Right forelimb (tissue), 1 donor: Measurements from ENCODE around the gene SLC6A11.
A peak's percentile ranks its signal among the peaks of the same experiment; 100 is the strongest.

ENCODE experiments used
- DNase-seq: peaks from one replicate; pipeline ENCODE4 v3.0.0-alpha.2; 2018

The SLC6A11 gene

GRCh38 chr3:10957976-10958749, 142.1 kb downstream of the SLC6A11 start:
- peak; percentile 61 for DNase-seq

DNA sequence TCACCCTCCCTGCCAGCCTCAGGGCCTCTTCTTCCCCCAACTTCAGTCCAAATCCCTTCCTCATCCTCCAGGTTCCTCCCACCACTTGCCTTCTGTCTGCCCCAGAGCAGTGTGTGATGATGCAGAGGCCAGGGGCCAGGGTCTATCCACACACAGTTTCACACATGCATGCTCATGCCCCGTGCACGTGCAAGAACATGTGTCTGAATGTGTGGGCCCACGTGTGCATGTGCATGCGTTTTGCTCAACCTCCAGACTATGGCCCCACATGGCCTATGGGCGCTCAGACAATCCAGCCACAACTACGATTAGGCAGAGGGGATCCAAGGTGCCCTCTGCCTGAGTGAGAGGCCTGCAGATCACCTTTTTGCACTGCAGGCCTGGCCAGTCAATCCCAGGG, 144.2 kb downstream of the SLC6A11 start:
- no peak for DNase-seq

DNA sequence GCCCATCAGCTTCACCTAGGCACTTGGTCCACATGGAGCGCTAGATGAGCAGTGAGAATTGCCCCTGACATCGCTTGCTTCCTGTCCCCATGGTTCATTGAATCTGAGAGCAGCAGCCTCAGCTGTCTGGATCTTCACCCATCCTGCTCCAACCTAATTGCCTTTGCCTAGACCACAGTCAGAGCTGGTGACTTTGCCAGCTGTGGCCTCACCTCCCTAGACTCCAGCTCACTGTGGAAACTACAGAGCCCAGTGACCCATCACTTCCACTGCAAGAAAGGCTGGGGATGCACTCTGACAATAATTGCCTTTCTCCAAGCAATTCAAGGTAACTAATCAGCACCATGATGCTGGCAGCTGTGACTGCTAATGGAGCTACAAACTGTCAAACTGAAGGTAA, 145.9 kb downstream of the SLC6A11 start:
- no peak for DNase-seq

DNA sequence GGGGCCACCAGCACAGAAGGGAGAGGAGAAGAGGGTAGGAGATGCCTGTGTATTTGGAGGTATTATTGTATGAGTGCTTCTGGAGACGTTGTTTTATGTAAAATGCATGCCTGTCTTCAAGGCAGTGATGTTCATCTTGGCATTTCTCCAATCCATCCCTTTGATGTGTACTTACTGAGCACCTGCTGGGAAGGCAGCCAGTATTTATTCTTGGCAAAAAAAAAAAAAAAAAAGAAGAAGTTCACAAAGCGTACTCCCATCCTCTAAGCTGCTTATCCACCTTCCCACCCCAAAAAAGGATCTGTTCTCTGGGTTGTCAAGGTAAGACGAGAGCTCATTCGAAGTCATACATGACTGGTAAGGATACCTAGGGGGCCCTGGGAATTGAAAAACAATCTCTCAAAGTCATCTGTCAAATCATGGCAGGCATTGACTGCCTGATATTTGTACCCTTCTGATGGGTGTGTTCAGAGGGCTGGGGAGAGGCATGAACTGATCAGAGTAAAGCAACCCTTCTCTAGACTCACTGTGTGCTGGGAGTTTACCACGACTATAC, 146.5 kb downstream of the SLC6A11 start:
- DNase-seq: no peak

DNA sequence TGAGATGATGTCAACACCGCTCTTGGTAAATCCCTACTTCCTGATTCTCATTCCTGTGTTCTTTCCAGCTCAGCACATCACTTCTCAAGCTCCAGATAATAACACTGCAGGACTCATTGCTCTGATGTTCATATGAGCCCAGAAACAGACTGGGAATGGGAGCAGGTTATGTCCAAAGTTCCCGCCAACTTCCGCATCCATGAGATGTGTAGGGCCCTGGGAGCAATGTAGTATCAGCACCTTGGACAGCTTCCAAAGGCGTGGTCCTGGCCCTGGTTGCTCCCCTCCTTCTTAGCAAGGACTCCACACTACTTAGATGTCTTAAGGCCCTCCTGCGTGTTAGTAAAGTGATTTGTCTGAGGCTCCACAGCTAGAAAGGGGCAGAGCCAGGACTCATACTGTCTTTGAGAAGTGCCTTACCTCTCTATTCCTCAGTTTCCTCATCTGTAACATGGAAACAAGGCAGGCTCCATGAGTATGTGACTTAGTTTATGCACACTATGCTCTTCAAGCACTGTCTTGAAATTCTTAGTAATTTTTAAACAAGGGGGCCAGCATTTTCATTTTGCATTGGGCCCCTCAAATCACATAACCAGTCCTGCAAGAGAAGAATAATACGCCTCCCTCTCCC, 148.6 kb downstream of the SLC6A11 start:
- no peak for DNase-seq

DNA sequence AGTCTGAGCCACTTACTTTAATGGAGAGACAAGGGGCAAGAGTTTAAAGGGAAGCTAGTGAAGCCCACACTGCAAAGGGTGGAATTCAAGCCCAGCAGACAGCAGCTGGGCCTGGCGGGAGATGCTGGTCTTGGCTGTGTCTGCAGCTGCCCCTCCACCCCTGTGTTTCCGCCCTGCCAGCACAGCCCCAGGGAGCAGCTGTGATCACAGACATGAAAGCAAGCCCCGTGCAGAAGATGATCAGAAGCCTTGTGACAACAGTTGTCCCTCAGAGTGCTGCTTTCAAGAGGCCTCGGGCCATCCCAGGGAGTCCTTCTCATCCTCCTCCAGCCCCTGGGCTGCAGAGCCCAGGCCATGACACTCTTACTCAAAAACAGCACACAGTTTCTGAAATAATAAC, 152.4 kb downstream of the SLC6A11 start:
- peak; percentile 70 for DNase-seq

GRCh38 chr3:10970306-10970960, 154.4 kb downstream of the SLC6A11 start:
- no peak for DNase-seq

GRCh38 chr3:10972072-10972782, 156.2 kb downstream of the SLC6A11 start:
- DNase-seq: no peak

GRCh38 chr3:10973046-10973595, 157.1 kb downstream of the SLC6A11 start:
- DNase-seq: no peak

DNA sequence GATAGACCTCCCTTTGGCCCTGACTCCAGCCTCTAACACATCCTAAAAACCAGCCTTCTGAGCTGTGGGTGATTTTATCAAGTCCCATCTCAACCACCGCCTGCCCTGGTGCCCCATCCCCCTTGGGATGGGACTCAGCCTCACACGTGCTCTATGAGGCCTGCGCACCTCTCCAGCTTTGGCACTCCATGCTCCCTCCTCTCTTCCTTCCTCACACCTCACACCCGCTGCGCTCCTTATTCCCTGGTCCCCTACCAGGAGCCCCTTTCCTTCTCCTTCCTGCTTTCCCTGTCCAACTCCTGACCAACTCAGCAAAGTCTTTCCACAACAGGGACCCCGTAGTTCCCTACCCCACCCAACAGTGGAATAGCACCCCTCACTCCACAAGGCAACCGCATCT, 158.1 kb downstream of the SLC6A11 start:
- no peak for DNase-seq

DNA sequence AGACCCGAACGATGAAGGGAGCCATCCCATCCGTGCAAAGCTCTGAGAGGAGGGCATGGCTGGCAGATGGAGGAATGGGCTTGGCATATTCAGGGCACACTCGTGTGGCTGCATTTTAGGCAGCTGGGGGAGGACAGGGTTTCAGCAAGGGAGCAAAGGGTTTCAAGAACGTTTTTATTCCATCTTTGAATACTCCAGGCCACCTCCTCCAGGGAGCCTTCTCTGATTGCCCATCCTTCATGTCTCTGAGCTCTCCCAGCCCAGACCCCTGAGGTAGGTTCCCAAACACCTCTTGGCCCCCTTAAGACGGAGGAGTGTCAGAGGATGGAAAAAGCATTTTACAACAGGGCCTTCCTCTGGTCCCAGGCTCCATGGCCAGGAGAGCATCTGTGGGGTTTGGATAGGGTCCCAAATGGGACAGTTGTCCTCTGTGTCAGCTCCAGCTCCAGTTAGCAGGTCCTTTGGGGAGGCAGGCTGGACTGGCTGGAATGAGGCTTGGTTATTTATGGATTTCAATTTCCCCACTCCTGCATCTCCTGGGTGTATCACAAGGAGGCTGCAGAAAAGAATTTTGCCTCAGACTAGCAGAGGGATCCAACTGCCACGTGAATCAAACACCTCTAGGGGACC, 158.8 kb downstream of the SLC6A11 start:
- no peak for DNase-seq

GRCh38 chr3:10975695-10976234, 159.7 kb downstream of the SLC6A11 start:
- DNase-seq: no peak

DNA sequence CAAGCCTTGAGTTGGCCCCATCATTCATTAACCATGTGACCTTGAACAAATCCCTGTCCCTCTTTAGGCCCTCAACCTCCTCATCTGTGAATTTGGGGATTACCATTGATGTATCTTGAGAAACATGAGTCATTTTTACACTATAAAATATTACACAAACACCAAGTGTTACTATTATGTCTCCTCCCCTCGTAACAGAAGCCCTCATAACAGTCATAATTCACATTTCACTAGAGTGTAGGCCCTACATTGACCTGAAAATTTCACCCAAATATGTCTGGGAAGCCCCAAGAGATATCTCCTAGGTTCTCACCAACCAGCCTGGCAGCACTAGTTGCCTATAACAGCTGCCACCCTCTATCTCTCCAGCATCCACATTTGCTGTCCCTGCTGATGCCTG, 160.7 kb downstream of the SLC6A11 start:
- no peak for DNase-seq

- no peak for DNase-seq
These were observed 162.0 kb downstream of the SLC6A11 start for GRCh38 chr3:10977892-10978510.

DNA sequence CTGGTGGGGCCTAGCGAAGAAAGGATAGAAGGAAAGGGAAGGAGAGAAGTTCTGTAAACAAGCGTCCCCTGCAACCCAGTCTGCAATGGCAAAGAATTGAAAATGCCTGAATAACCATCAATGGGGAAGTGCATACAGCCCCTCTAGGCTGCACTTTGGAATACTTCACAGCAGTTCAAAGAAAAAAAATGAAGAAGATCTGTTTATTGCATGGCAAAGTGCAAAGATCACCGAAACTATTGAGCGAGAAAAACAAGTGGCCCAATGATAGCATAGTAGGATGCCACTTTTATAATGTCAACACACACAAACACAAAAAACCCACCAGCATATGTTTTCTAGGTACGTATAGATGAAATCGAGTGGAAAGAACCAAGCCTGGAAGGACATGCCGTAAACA, 162.9 kb downstream of the SLC6A11 start:
- DNase-seq: no peak

- DNase-seq: no peak
These were observed 164.3 kb downstream of the SLC6A11 start for GRCh38 chr3:10980312-10980711.

- DNase-seq: no peak
These were observed 165.0 kb downstream of the SLC6A11 start for GRCh38 chr3:10981031-10981430.

GRCh38 chr3:10981961-10982360, 165.9 kb downstream of the SLC6A11 start:
- DNase-seq: no peak

GRCh38 chr3:10982782-10983181, 166.8 kb downstream of the SLC6A11 start:
- DNase-seq: no peak

GRCh38 chr3:10983219-10983916, 167.3 kb downstream of the SLC6A11 start:
- DNase-seq: no peak

DNA sequence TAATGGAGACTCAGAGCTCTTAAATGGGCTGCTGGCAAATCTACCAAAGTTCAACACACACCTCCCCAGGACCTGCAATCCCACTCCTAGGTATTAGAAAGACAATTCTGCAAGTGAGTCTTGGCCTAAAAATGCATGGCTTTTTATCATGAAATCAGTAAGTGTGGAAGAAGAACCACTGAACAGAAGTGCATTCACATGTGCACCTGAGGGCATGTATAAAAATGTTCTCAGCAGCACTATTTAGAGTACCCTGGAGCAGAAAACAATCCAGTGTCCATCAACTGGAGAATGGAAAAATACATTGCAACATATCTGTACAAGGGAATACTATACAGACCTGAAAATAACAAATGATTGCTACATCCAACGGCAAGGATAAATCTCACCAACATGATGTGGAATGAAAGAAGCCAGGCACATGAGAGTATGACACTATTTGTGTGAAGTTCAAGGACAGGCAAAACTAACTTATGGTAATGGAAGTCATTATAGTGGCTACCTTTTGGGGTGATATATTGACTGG, 168.4 kb downstream of the SLC6A11 start:
- DNase-seq: no peak
